ENCODE data around the gene SLC10A7.

DNA sequence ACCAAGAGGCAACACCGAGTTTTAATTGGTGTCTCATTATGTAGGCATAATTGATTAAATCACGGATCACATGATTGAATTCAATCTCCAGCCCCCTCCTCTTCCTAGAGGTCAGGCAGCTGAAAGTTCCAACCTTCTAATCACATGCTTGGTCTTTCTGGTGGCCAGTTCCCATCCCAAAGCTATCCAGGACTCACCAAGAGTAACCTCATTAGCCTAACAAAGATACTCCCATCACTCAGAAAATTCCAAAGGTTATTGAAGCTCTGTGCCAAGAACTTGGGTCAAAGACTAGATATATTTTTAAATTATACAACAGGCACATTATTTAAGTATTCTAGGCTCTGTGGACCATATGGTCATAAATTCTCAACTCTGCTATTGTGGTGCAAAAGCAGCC lies 65.1 kb downstream of the SLC10A7 start:
- no peak for TF ChIP-seq POLR2AphosphoS5 (IDR thresholded peaks at IDR 0.05)
- TF ChIP-seq, protein P1, sequence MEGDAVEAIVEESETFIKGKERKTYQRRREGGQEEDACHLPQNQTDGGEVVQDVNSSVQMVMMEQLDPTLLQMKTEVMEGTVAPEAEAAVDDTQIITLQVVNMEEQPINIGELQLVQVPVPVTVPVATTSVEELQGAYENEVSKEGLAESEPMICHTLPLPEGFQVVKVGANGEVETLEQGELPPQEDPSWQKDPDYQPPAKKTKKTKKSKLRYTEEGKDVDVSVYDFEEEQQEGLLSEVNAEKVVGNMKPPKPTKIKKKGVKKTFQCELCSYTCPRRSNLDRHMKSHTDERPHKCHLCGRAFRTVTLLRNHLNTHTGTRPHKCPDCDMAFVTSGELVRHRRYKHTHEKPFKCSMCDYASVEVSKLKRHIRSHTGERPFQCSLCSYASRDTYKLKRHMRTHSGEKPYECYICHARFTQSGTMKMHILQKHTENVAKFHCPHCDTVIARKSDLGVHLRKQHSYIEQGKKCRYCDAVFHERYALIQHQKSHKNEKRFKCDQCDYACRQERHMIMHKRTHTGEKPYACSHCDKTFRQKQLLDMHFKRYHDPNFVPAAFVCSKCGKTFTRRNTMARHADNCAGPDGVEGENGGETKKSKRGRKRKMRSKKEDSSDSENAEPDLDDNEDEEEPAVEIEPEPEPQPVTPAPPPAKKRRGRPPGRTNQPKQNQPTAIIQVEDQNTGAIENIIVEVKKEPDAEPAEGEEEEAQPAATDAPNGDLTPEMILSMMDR (IDR thresholded peaks at IDR 0.05), result no peak
- no peak for TF ChIP-seq EP300 (IDR thresholded peaks at IDR 0.05)
